ENCODE measurements around the gene ARHGEF2.
A peak's percentile ranks its signal among the peaks of the same experiment; 100 is the strongest.

Gene ARHGEF2

GRCh38 chr1:155978325-155978972 lies at the start of gene ARHGEF2:
Gene ARHGEF2 (minus strand): TSS chr1:155978547. CDS start chr1:155978427, 120 bp downstream.
- DNase-seq, result peak; percentile 69 to 94

GRCh38 chr1:156026588-156026987 lies 48.2 kb upstream of the ARHGEF2 start:
- DNase-seq, result no peak

- peak; percentile 76 to 88 for DNase-seq
These were observed 47.5 kb upstream of the ARHGEF2 start for GRCh38 chr1:156025876-156026275.

- DNase-seq, result no peak
These were observed 46.5 kb upstream of the ARHGEF2 start for GRCh38 chr1:156024801-156025200.

GRCh38 chr1:156021954-156022353 lies 43.6 kb upstream of the ARHGEF2 start:
- DNase-seq, result no peak

GRCh38 chr1:156021093-156021428 lies 42.7 kb upstream of the ARHGEF2 start:
- DNase-seq, result no peak

- DNase-seq, result peak; percentile 96 to 99
These were observed 42.1 kb upstream of the ARHGEF2 start, which contains the start of gene SSR2 for GRCh38 chr1:156020293-156021092. Gene SSR2 (minus strand): TSS chr1:156020951. CDS start chr1:156020167, 784 bp downstream.

GRCh38 chr1:156019946-156020292 lies 41.6 kb upstream of the ARHGEF2 start:
- no peak for DNase-seq

- DNase-seq, result no peak
These were observed 36.5 kb upstream of the ARHGEF2 start for GRCh38 chr1:156014829-156015228.

- DNase-seq, result no peak
These were observed 33.9 kb upstream of the ARHGEF2 start for GRCh38 chr1:156012051-156012817.

GRCh38 chr1:156009404-156009803 lies 31.1 kb upstream of the ARHGEF2 start:
- DNase-seq, result no peak

- no peak for DNase-seq
These were observed 28.5 kb upstream of the ARHGEF2 start for GRCh38 chr1:156006666-156007376.

GRCh38 chr1:156004843-156005584 lies 26.7 kb upstream of the ARHGEF2 start:
- no peak for DNase-seq

- DNase-seq, result no peak
These were observed 25.5 kb upstream of the ARHGEF2 start for GRCh38 chr1:156003923-156004188.

GRCh38 chr1:156002188-156002911 lies 24.0 kb upstream of the ARHGEF2 start:
- DNase-seq, result no peak

GRCh38 chr1:156001662-156002171 lies 23.4 kb upstream of the ARHGEF2 start:
- DNase-seq, result no peak

- no peak for DNase-seq
These were observed 22.8 kb upstream of the ARHGEF2 start for GRCh38 chr1:156001021-156001661.

- DNase-seq, result peak in 1 of 2 experiments; percentile 34
These were observed 21.6 kb upstream of the ARHGEF2 start for GRCh38 chr1:155999964-156000363.

- DNase-seq, result no peak
These were observed 17.8 kb upstream of the ARHGEF2 start for GRCh38 chr1:155996166-155996565.

- DNase-seq, result no peak
These were observed 15.2 kb upstream of the ARHGEF2 start for GRCh38 chr1:155993595-155993994.
